ENCODE data around the gene DYRK1B.

DNA sequence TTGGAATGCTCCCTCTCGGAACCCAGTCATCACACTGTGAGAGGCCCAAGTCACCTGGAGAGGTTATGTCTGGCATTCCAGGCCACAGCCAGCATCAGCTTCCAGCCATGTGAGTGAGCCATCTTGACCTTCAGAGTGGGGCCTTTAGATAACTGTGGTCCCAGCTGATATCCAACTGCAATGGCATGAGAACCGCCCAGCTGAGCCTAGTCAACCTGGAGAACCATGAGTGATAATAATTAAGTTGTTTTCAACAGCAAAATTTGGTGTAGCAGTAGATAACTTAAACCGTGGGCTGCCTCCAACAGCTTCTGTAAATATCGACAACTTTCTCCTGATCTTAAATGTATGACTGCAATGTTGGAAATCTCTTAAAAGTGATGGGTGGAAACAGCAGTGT, 24.6 kb downstream of the DYRK1B start:
- TF ChIP-seq CTCF (conservative IDR thresholded peaks at IDR 0.05) (no peak), EZH2 (IDR thresholded peaks at IDR 0.05; ENCODE audit: low read depth) (no peak)

Measured in PC-9 (cell line).